H1 (cell line): ENCODE results near the gene DHTKD1. TPM values are rescaled to one million over a fixed set of nuclear protein-coding genes. Genes with fewer than 3 reads are reported as not detected.
A peak's percentile ranks its signal among the peaks of the same experiment; 100 is the strongest.

ENCODE experiments used
- CTCF ChIA-PET: fragments of 300-600 bp; sonication (Branson Sonifier 250); formaldehyde crosslinking; loops from one replicate; lab custom pipeline; 2021; ENCODE audit not compliant: partially characterized antibody; lab: Charles Lee
- POLR2A ChIA-PET: fragments of 300-600 bp; sonication (Branson Sonifier 250); formaldehyde crosslinking; loops from one replicate; lab custom pipeline; 2021; ENCODE audit warnings: inconsistent platforms; ENCODE audit not compliant: partially characterized antibody; lab: Charles Lee
- DNase-seq, 2 experiments: peaks; one replicate each; pipeline versions ENCODE4 v3.0.0 to v3.0.0-alpha.2; 2010 to 2022; ENCODE audit warnings: low spot score in 2 of 2, low read depth in 1 of 2, mixed read lengths in 1 of 2
- FAIRE-seq: peaks from 2 replicates; lab custom pipeline; 2011; peaks lifted over from hg19 to GRCh38; lab: Jason Lieb, UNC
- H2AFZ ChIP-seq: 2 replicates; pipeline ENCODE4 v1.8.1; 2012; ENCODE audit warnings: low read length, inconsistent platforms
- H2AK5ac ChIP-seq: 2 replicates; pipeline ENCODE4 v1.6.1; 2013; ENCODE audit warnings: low read depth, low read length
- H2BK120ac ChIP-seq: replicated peaks from 2 replicates; pipeline ENCODE3; 2013; ENCODE audit warnings: low read depth, low read length, inconsistent platforms
- H2BK12ac ChIP-seq: 2 replicates; pipeline ENCODE4 v1.6.1; 2013; ENCODE audit warnings: low read depth, low read length
- H2BK15ac ChIP-seq: 2 replicates; pipeline ENCODE4 v1.6.1; 2013; ENCODE audit warnings: low read length
- H2BK20ac ChIP-seq: 2 replicates; pipeline ENCODE4 v1.6.1; 2013; ENCODE audit warnings: low read length
- H2BK5ac ChIP-seq: 2 replicates; pipeline ENCODE4 v1.6.1; 2013; ENCODE audit warnings: low read depth, low read length
- H3K14ac ChIP-seq: 2 replicates; pipeline ENCODE4 v1.6.1; 2013; ENCODE audit warnings: inconsistent platforms; ENCODE audit not compliant: insufficient read length
- H3K18ac ChIP-seq: 2 replicates; pipeline ENCODE4 v1.6.1; 2013; ENCODE audit warnings: low read length; ENCODE audit errors: extremely low read depth
- H3K23ac ChIP-seq: 2 replicates; pipeline ENCODE4 v1.6.1; 2013; ENCODE audit warnings: inconsistent platforms; ENCODE audit not compliant: insufficient read length
- H3K23me2 ChIP-seq: 2 replicates; pipeline ENCODE4 v1.6.1; 2013; ENCODE audit warnings: low read depth, low read length
- H3K27ac ChIP-seq: 2 replicates; pipeline ENCODE4 v1.6.1; 2011; ENCODE audit warnings: low read depth, low read length, inconsistent platforms
- H3K27me3 ChIP-seq, 4 experiments: replicated peaks in 1 of 4; 1 replicate in 1 of 4; 2 replicates in 3 of 4; pipeline versions ENCODE4 v1.6.1 to v1.8.1; 2011 to 2013; ENCODE audit warnings: low read length in 3 of 4, mild to moderate bottlenecking in 3 of 4, inconsistent platforms in 2 of 4, mixed read lengths in 2 of 4, moderate library complexity in 1 of 4; ENCODE audit not compliant: control insufficient read depth in 3 of 4, insufficient read depth in 3 of 4; ENCODE audit errors: extremely low read depth in 1 of 4
- H3K36me3 ChIP-seq, 4 experiments: 2 replicates each; pipeline versions ENCODE4 v1.6.1 to v1.8.1; 2011 to 2013; ENCODE audit warnings: mild to moderate bottlenecking in 4 of 4, low read length in 3 of 4, moderate library complexity in 2 of 4, control low read depth in 1 of 4, inconsistent platforms in 1 of 4; ENCODE audit not compliant: insufficient read depth in 4 of 4, control insufficient read depth in 2 of 4
- H3K4ac ChIP-seq: replicated peaks from 2 replicates; pipeline ENCODE3; 2013; ENCODE audit warnings: low read length, low read depth, mixed read lengths, inconsistent platforms; ENCODE audit not compliant: insufficient read length
- H3K4me1 ChIP-seq, 4 experiments: replicated peaks in 1 of 4; 1 replicate in 1 of 4; 2 replicates in 3 of 4; pipeline versions ENCODE4 v1.6.1 to v1.8.1; 2011 to 2013; ENCODE audit warnings: low read length in 3 of 4, inconsistent platforms in 2 of 4, mixed read lengths in 1 of 4; ENCODE audit not compliant: insufficient read depth in 4 of 4, control insufficient read depth in 3 of 4
- H3K4me2 ChIP-seq, 2 experiments: 2 replicates each; pipeline versions ENCODE4 v1.6.1 to v1.8.1; 2011 to 2013; ENCODE audit warnings: low read depth in 2 of 2, low read length in 2 of 2, control low read depth in 1 of 2, inconsistent platforms in 1 of 2, mild to moderate bottlenecking in 1 of 2; ENCODE audit not compliant: insufficient read depth in 1 of 2
- H3K4me3 ChIP-seq, 4 experiments: fragments of 200-600, 300-600 bp in 1 of 4; sonication (generic), shearing (Covaris generic), sonication (Bioruptor Twin) in 1 of 4; 2 replicates each; pipeline versions ENCODE4 v1.5.1 to v1.8.1; 2011 to 2016; ENCODE audit warnings: low read length in 4 of 4, low read depth in 3 of 4, control low read depth in 2 of 4, inconsistent platforms in 2 of 4, mild to moderate bottlenecking in 2 of 4, mixed read lengths in 1 of 4, moderate library complexity in 1 of 4; ENCODE audit not compliant: insufficient read depth in 2 of 4; ENCODE audit errors: extremely low read depth in 1 of 4
- H3K56ac ChIP-seq: replicated peaks from 2 replicates; pipeline ENCODE3; 2013; ENCODE audit warnings: low read depth, mild to moderate bottlenecking, mixed read lengths, low read length, inconsistent platforms; ENCODE audit not compliant: insufficient read length
- H3K79me1 ChIP-seq: 2 replicates; pipeline ENCODE4 v1.6.1; 2013; ENCODE audit warnings: low read depth, low read length, control low read depth
- H3K79me2 ChIP-seq, 2 experiments: 2 replicates each; pipeline versions ENCODE4 v1.6.1 to v1.8.1; 2012 to 2013; ENCODE audit warnings: low read length in 2 of 2, mild to moderate bottlenecking in 2 of 2, inconsistent platforms in 1 of 2; ENCODE audit not compliant: insufficient read depth in 2 of 2, control insufficient read depth in 1 of 2
- H3K9ac ChIP-seq, 4 experiments: replicated peaks in 1 of 4; 1 replicate in 1 of 4; 2 replicates in 3 of 4; pipeline versions ENCODE4 v1.6.1 to v1.8.1; 2011 to 2013; ENCODE audit warnings: low read depth in 3 of 4, low read length in 3 of 4, control low read depth in 2 of 4, mild to moderate bottlenecking in 2 of 4, moderate library complexity in 2 of 4, inconsistent platforms in 1 of 4; ENCODE audit errors: extremely low read depth in 1 of 4
- H3K9me3 ChIP-seq, 2 experiments: 2 replicates each; pipeline versions ENCODE4 v1.6.1 to v1.8.1; 2012 to 2013; ENCODE audit warnings: mild to moderate bottlenecking in 2 of 2, moderate library complexity in 2 of 2, control low read depth in 1 of 2, inconsistent platforms in 1 of 2, low read depth in 1 of 2, low read length in 1 of 2, mixed read lengths in 1 of 2; ENCODE audit not compliant: insufficient read depth in 2 of 2
- H4K20me1 ChIP-seq, 2 experiments: replicated peaks in 1 of 2; 2 replicates each; pipeline versions ENCODE3 to v1.8.1; 2011 to 2013; ENCODE audit warnings: inconsistent platforms in 2 of 2, low read length in 2 of 2, mild to moderate bottlenecking in 1 of 2; ENCODE audit not compliant: insufficient read depth in 2 of 2, control insufficient read depth in 1 of 2
- H4K5ac ChIP-seq: 2 replicates; pipeline ENCODE4 v1.6.1; 2013; ENCODE audit warnings: low read length, low read depth, mixed read lengths, inconsistent platforms; ENCODE audit not compliant: insufficient read length
- H4K8ac ChIP-seq: 2 replicates; pipeline ENCODE4 v1.8.0; 2013; ENCODE audit warnings: mild to moderate bottlenecking, moderate library complexity, low read length, inconsistent platforms; ENCODE audit not compliant: insufficient read depth; ENCODE audit errors: extremely low read depth
- H4K91ac ChIP-seq: replicated peaks from 2 replicates; pipeline ENCODE3; 2013; ENCODE audit warnings: low read length, mixed read lengths, inconsistent platforms; ENCODE audit not compliant: insufficient read length
- BRCA1 ChIP-seq: IDR thresholded peaks from 2 replicates; pipeline ENCODE4 v1.6.1; 2012; ENCODE audit warnings: low read depth, low read length, improper control_type of control experiment
- POLR2A ChIP-seq, 2 experiments: IDR thresholded peaks; 1 replicate in 1 of 2; 2 replicates in 1 of 2; pipeline ENCODE4 v1.6.1; 2011; ENCODE audit warnings: low read depth in 2 of 2, low read length in 2 of 2, mild to moderate bottlenecking in 2 of 2; ENCODE audit errors: control extremely low read depth in 1 of 2
- WGBS, 2 experiments: shearing (Covaris generic) in 1 of 2; methylation state at CpG; one replicate each; pipeline versions ENCODE4 v1.1.6 to v1.1.7; 2013 to 2015; ENCODE audit warnings: low lambda C conversion rate in 2 of 2, mixed read lengths in 2 of 2, inconsistent platforms in 1 of 2, low coverage in 1 of 2, missing lambda C conversion rate in 1 of 2; ENCODE audit not compliant: insufficient replicate concordance in 2 of 2, insufficient coverage in 1 of 2, insufficient read length in 1 of 2; ENCODE audit errors: extremely low coverage in 1 of 2, missing lambda C conversion rate in 1 of 2; 5-methylcytosine and 5-hydroxymethylcytosine counted together
- polyA plus RNA-seq, 7 experiments: library from polyadenylated mRNA; depleted of rRNA in 3 of 7; stranded (reverse) in 5 of 7; unstranded in 2 of 7; fragments of >200 nt in 5 of 7; fragments of 200-250 nt in 2 of 7; gene quantifications; 1 replicate in 5 of 7; 2 replicates in 1 of 7; 4 replicates in 1 of 7; pipeline versions ENCODE4 v1.2.1 to v1.2.3, GENCODE V29; 2011 to 2013; ENCODE audit warnings: missing spikeins in 2 of 7, mixed read lengths in 2 of 7
- total RNA-seq: library from RNA; stranded (reverse); fragmentation: NEBNext Ultra II Directional; extraction: Animal tissue kit (Norgen Biotek cat#: 25700); gene quantifications from 2 replicates; pipeline ENCODE4 v1.2.1, GENCODE V29; 2021

Gene DHTKD1
- total and polyA plus RNA-seq, 2 of the 8 experiments (the other 6 are each of a cell fraction or from before 2014, with no cell fraction given) = 49.8 to 74.9 TPM

DNA sequence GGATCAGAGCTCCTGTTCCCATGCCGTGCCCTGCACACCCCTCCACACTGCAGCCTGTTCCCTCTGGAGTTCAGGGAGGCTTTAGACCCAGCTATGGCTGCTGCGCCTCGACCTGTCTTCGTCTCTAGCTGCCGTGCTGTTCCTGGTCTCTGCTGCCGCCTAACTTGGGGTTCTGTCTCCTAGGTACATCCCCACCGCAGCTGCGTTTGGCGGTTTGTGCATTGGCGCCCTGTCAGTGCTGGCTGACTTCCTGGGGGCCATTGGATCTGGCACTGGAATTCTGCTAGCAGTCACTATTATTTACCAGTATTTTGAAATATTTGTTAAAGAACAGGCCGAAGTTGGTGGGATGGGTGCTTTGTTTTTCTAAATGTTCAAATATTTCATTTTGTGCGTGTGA lies 95.3 kb downstream of the DHTKD1 start:
- no peaks in the 10 kb centered on the region for H3K23me2 ChIP-seq
- TF ChIP-seq POLR2A (IDR thresholded peaks at IDR 0.05; ENCODE audit: control extremely low read depth in 1 of 2, low read depth in 2 of 2, low read length in 2 of 2) = 0 out of 3 replicates have a peak, but pooled peaks of 1 of the 2 experiments have one; percentile 33
- TF ChIP-seq BRCA1 = no peak
- H3K56ac ChIP-seq = no peak overlapping the region
- DNase-seq (no peak), FAIRE-seq (no peak)
- ChIA-PET POLR2A (interaction anchor here (0.6 to 1.5 kb wide), 4 partner anchors 11 to 31 kb away, joined by 3 to 6 read pairs (median 4); partner anchors contain the start of genes CDC123 and NUDT5), CTCF (interaction anchor here (0.8 to 1.0 kb wide), 2 partner anchors 16 to 51 kb away, joined by 3 read pairs; no protein-coding TSS in a partner anchor)
- H3K79me1 ChIP-seq = no peaks in the 10 kb centered on the region
- H2BK15ac ChIP-seq = no peak overlapping the region
- H3K36me3 ChIP-seq = peaks cover 0 to 54% (median 14%) of the 10 kb centered on the region in 4 experiments; a peak in 6 of 8 replicates
- no peak overlapping the region for H4K91ac ChIP-seq
- no peaks in the 10 kb centered on the region for H3K9me3 ChIP-seq
- H2BK5ac ChIP-seq = no peak overlapping the region
- H4K8ac ChIP-seq = no peak overlapping the region
- no peak overlapping the region for H3K4me2 ChIP-seq
- no peak overlapping the region for H2BK120ac ChIP-seq
- no peak overlapping the region for H2AK5ac ChIP-seq
- WGBS, 2 experiments = 92% methylated on average over 12 of the region's 12 CpGs; no CpG with 5 or more reads in 1 of the 2 experiments
- no peak overlapping the region for H3K14ac ChIP-seq
- no peak overlapping the region for H3K9ac ChIP-seq
- H3K27ac ChIP-seq = no peak overlapping the region
- no peak overlapping the region for H3K4me3 ChIP-seq
- H3K4me1 ChIP-seq = no peaks in the 10 kb centered on the region
- no peak overlapping the region for H3K4ac ChIP-seq
- H2AFZ ChIP-seq = no peak overlapping the region
- H3K27me3 ChIP-seq = no peaks in the 10 kb centered on the region
- H2BK20ac ChIP-seq = no peak overlapping the region
- H3K79me2 ChIP-seq = no peaks in the 10 kb centered on the region
- no peak overlapping the region for H2BK12ac ChIP-seq
- H3K18ac ChIP-seq = no peak overlapping the region
- no peak overlapping the region for H4K5ac ChIP-seq
- H4K20me1 ChIP-seq = no peaks in the 10 kb centered on the region
- H3K23ac ChIP-seq = no peak overlapping the region
